ENCODE data around the gene PHF13. TPM values are rescaled to one million over a fixed set of nuclear protein-coding genes. Genes with fewer than 3 reads are reported as not detected.
A peak's percentile ranks its signal among the peaks of the same experiment; 100 is the strongest.

PHF13 gene
- total RNA-seq, 1 experiment from 2014 or later: 55.8 TPM

DNA sequence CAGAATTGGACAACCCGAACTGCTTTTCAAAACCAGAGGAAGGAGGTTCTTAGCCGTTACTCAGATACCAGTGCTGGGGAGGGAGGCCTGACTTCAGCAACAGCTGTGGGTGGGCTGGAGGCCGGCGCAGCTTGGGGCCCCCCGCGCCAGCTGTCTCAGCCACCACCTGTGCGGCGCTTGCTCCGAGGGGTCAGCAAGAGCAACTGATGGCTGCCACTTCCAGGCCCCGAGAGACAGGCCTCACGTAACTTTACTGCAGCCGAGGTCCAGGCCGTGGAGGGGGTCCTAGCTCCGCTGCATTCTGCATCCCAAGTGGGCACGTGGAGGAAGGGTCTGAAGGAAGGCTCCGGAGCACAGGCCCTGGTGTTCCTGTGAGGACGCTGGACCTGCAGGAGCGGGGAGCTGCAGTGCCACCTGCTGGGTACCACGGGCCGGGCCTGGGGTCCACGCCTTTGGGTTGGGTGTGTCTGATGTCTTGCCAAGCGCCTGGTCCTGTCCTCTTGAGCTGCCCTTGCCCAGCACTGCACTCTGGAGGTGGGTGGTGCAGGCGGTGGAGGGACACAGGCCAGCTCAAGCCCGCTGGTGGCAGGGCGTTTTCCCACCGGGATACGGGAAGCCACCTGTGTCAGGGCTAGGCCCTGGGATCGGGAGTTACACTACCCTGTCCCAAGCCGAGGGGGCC, 21.0 kb downstream of the PHF13 start:
- TF ChIP-seq, protein P1, sequence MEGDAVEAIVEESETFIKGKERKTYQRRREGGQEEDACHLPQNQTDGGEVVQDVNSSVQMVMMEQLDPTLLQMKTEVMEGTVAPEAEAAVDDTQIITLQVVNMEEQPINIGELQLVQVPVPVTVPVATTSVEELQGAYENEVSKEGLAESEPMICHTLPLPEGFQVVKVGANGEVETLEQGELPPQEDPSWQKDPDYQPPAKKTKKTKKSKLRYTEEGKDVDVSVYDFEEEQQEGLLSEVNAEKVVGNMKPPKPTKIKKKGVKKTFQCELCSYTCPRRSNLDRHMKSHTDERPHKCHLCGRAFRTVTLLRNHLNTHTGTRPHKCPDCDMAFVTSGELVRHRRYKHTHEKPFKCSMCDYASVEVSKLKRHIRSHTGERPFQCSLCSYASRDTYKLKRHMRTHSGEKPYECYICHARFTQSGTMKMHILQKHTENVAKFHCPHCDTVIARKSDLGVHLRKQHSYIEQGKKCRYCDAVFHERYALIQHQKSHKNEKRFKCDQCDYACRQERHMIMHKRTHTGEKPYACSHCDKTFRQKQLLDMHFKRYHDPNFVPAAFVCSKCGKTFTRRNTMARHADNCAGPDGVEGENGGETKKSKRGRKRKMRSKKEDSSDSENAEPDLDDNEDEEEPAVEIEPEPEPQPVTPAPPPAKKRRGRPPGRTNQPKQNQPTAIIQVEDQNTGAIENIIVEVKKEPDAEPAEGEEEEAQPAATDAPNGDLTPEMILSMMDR (conservative IDR thresholded peaks at IDR 0.05): peak; percentile 55; the same call in 2 of the 3 replicates
- Histone ChIP-seq H4K8ac (replicated peaks; ENCODE audit: insufficient read length, low read depth, low read length) (no peak overlapping the region), H3K4me2 (ENCODE audit: insufficient read depth, insufficient read length, low read length) (no peak overlapping the region), H3K18ac (ENCODE audit: insufficient read length, low read depth, low read length) (no peak overlapping the region), H3K27me3 (ENCODE audit: insufficient read depth, low read length) (no peaks in the 10 kb centered on the region), H4K91ac (ENCODE audit: insufficient read length, low read depth, low read length) (no peak overlapping the region), H2BK120ac (ENCODE audit: low read depth, low read length, poor library complexity, severe bottlenecking) (no peak overlapping the region), H3K4ac (ENCODE audit: low read depth, low read length) (no peak overlapping the region), H3K23ac (ENCODE audit: insufficient read length, low read depth, low read length) (no peak overlapping the region), H2AFZ (ENCODE audit: low read length) (no peak overlapping the region), H4K5ac (ENCODE audit: insufficient read length, low read depth, low read length) (no peak overlapping the region), H2BK12ac (ENCODE audit: insufficient read length, low read depth, low read length) (no peak overlapping the region), H3K79me1 (ENCODE audit: insufficient read depth, low read depth, low read length, poor library complexity, severe bottlenecking) (no peaks in the 10 kb centered on the region), H2BK20ac (ENCODE audit: low read depth, low read length, poor library complexity, severe bottlenecking) (no peak overlapping the region), H2BK5ac (ENCODE audit: insufficient read length, low read length) (no peak overlapping the region), H3K9me3 (ENCODE audit: control insufficient read depth, low read depth, low read length) (no peaks in the 10 kb centered on the region), H3K14ac (ENCODE audit: insufficient read depth, low read length) (no peak overlapping the region), H3K23me2 (ENCODE audit: insufficient read length, low read depth, low read length, poor library complexity, severe bottlenecking) (no peaks in the 10 kb centered on the region), H3K9ac (ENCODE audit: extremely low read depth, insufficient read length, low read length) (no peak overlapping the region), H2BK15ac (ENCODE audit: low read depth, low read length) (no peak overlapping the region), H2AK5ac (ENCODE audit: insufficient read length, low read length) (no peak overlapping the region), H3K4me1 (ENCODE audit: insufficient read depth, low read length) (no peaks in the 10 kb centered on the region), H3K56ac (ENCODE audit: insufficient read length, low read depth, low read length) (no peak overlapping the region), H3T11ph (ENCODE audit: low read length) (no peak overlapping the region), H4K20me1 (ENCODE audit: control insufficient read depth, insufficient read depth, insufficient read length) (no peaks in the 10 kb centered on the region), H3K27ac (ENCODE audit: insufficient read length, low read depth, low read length) (no peak overlapping the region), H3K79me2 (ENCODE audit: insufficient read depth, low read length) (no peaks in the 10 kb centered on the region)
- no CpG with 5 or more reads among the region's 29 CpGs for WGBS (ENCODE audit: extremely low coverage, insufficient read length, low lambda C conversion rate)
- DNase-seq: peak; percentile 78
- no peaks in the 10 kb centered on the region for H3K9me3 Mint-ChIP-seq
- H3K36me3 Mint-ChIP-seq (ENCODE audit: insufficient read depth in 1 of 3, low read depth in 3 of 3): peaks cover 27 to 85% (median 72%) of the 10 kb centered on the region in 3 experiments
- H3K4me1 Mint-ChIP-seq: no peaks in the 10 kb centered on the region
- H3K27me3 Mint-ChIP-seq (ENCODE audit: low read depth): no peaks in the 10 kb centered on the region; the same call in 1 of the 2 replicates
- no peak overlapping the region; a peak in 1 of 5 replicates for H3K4me3 Mint-ChIP-seq
- no peak overlapping the region for H3K27ac Mint-ChIP-seq
